Measurements from ENCODE around the gene G0S2. TPM values are rescaled to one million over a fixed set of nuclear protein-coding genes. Genes with fewer than 3 reads are reported as not detected.

The G0S2 gene
- total RNA-seq, result 10 to 100 TPM in 1 of 2 experiments, 1 to 10 TPM in 1; 9.4 to 10.3 TPM

GRCh38 chr1:209674957-209675564 lies at the start of gene G0S2:
Gene G0S2, plus strand, starts transcription at chr1:209675412. Its CDS starts 273 bp downstream, at chr1:209675685.
- ChIA-PET CTCF (interaction anchor here (1.2 to 1.5 kb wide), 4 partner anchors 18 to 108 kb away, joined by 3 to 4 read pairs (median 3); no protein-coding TSS in a partner anchor), POLR2A (no interaction called here)

- CTCF ChIA-PET, result no interaction called here
- POLR2A ChIA-PET, result no interaction called here
These were observed 49.4 kb upstream of the G0S2 start for GRCh38 chr1:209625791-209626285.

GRCh38 chr1:209626346-209627026 lies 48.7 kb upstream of the G0S2 start:
- ChIA-PET CTCF (interaction anchor here (1.1 kb wide), 2 partner anchors 23 to 67 kb away, joined by 4 to 5 read pairs; no protein-coding TSS in a partner anchor), POLR2A (no interaction called here)

DNA sequence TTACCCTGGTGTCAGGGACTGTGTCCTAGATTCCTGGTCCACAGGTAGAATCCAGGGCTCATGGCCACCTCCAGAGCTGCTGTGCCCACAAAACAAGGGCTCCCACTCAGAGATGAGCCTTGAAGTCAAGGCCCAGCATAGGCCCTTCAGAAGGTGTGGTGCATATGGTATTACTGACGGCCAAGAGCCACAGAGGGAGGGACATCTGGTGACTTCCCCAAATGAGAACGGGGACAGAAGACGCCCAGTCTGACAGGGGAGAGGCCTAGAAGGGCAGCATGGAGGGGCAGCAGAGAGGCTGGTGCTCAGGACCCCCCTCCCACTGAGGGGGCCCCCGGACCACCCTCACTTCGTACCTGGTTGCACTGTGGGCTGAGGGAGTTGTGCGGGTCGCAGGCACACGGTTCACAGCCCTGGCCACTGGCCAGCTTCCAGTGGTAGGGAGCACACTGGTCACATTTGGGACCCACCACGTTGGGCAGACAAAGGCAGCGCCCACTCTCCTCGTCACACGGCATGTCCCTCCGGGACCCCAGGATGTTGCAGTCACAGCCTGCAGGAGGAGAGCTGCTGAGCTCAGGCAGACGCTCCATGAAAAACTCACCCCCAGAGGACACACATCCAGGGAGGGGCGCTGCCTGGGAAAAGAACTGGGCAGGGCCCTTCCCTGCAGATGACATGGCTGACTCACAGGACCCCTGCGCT lies 48.0 kb upstream of the G0S2 start:
- CTCF ChIA-PET, result interaction anchor here (0.6 to 2.1 kb wide), 18 partner anchors 8 to 830 kb away, joined by 3 to 13 read pairs (median 4); no protein-coding TSS in a partner anchor
- POLR2A ChIA-PET, result no interaction called here

DNA sequence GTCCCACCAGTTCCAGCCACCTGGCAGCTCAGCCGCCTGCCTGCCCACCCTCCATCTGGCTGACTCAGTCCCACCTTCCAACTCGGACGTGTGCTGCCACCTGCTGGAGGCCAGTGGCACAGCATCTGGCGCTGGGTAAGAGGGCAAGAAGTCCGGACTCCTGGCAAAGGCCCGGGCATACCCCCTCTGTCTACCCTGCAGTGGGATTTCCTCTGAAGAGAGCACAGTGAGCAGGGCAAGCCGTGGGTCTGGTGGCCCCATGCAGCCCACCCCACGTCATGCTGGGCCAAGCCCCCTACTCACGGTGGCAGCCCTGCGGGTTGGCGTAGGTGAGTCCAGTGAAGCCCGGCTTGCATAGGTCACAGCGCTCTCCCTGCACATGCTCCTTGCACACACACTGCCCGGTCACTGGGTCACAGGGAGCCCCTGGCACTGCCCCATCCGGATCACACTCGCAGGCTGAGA lies 47.4 kb upstream of the G0S2 start:
- CTCF ChIA-PET, result interaction anchor here (0.6 to 2.1 kb wide), 19 partner anchors 9 to 830 kb away, joined by 3 to 13 read pairs (median 4); no protein-coding TSS in a partner anchor
- POLR2A ChIA-PET, result no interaction called here

DNA sequence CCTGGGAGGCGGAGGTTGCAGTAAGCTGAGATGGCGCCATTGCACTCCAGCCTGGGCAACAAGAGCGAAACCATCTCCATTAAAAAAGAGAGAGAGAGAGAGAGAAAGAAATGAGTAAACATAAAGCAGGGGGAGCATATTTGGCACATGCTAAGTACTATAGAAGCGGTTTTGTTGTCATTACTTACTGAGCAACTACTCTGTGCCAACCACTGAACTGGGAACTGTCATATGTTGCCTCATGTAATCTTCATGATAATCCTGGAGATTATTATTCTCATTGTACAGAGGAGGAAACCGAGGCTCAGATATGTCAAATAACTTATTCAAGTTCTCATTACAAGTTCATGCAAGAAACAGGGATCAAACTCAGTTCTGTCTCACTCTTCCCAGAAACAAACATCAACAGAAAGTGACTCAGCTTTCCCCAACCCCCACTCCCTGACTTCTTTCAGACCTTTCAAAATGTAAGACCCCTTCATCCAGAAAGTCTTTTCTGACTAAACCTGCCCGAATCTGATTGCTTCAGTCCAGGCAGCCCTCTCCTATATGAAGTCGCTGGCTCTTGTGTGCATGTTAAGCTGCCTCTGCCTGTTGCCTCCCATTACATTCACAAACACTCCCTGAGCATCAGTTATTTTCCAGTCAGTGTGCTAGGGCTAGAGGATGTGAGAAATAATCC lies 46.5 kb upstream of the G0S2 start:
- ChIA-PET POLR2A (no interaction called here), CTCF (interaction anchor here (0.6 to 2.1 kb wide), 8 partner anchors 10 to 120 kb away, joined by 3 to 13 read pairs (median 4); no protein-coding TSS in a partner anchor)

- ChIA-PET CTCF (interaction anchor here (0.6 to 1.6 kb wide), 4 partner anchors 32 to 118 kb away, joined by 3 to 6 read pairs (median 4); no protein-coding TSS in a partner anchor), POLR2A (no interaction called here)
These were observed 45.4 kb upstream of the G0S2 start for GRCh38 chr1:209629621-209630382.

DNA sequence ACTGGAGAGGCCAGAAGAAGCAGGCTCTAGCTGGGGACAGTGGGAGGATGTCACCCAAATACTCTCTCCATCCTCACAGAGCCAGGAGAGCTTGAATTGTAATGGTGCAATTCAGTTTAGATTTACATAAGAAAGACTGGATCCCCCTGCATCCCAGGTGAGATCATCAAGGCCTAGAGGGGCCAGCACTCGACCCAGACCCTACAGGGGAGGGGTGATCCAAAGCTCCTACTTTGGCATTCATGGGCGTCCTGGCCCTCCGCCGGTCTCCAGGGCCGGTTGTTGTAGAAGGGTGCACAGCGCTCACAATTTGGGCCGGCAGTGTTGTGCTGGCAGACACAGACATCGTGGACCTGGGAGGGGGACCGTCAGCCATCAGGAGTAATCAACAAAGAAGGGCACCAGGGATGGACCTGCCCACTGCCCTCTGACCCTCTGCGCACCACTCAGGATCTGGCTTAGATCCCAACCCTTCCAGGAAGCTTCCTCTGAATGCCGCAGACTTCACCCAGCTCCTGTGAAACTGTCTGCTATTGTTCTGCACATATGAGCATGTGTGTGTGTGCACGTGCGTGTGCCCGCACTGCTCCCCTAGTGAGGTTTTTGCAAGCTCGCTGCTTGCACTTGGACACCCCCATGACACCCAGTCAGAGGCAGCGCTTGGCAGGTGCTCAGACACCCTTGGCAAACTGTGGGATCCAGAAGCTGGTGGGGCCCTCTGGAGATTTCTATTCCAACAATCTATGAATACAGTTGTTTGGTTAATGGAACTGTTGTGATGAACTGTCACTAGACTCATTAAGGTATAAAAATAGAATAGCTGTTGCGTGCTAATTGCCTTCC lies 44.6 kb upstream of the G0S2 start:
- CTCF ChIA-PET, result interaction anchor here (0.7 to 1.2 kb wide), 3 partner anchors 19 to 118 kb away, joined by 4 read pairs; no protein-coding TSS in a partner anchor

DNA sequence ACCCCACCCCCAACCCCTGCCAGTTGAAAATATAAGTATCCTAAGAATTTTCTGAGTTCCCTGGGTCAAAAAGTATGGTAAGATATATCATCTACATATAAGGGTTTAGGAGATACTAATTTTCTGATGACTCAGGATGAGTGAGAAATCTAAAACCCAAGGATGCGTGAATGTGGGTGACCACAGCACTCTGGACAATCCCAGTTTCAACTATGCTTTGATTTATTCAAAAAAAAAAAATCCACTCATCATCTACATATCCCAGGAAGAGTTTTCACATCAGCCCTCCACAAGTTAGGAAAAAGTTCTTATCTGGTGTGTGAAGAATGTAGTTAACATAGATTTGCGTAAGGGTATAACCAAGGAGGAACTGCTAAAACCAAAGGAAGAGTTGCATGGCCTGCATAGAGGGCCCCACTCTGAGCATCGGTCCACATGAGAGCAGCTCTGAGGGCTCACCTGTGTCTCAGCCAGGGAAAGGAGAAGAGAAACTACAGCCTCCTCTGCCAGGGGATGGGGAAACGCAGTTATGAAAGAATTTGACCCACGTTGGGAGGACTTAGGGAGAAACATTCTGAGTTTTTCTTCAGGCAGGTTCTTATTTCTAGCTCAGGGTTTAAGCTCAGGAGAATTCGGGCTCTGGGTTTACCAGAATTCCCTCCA lies 41.7 kb upstream of the G0S2 start:
- CTCF ChIA-PET, result interaction anchor here (1.2 kb wide), 1 partner anchor 67 kb away, joined by 4 read pairs; no protein-coding TSS in a partner anchor
- POLR2A ChIA-PET, result no interaction called here

More for the DNA sequence above, 44.6 kb upstream of the G0S2 start:
- POLR2A ChIA-PET, result no interaction called here

GRCh38 chr1:209634005-209634737 lies 41.0 kb upstream of the G0S2 start:
- ChIA-PET POLR2A (no interaction called here), CTCF (interaction anchor here (1.2 kb wide), 1 partner anchor 67 kb away, joined by 4 read pairs; no protein-coding TSS in a partner anchor)

DNA sequence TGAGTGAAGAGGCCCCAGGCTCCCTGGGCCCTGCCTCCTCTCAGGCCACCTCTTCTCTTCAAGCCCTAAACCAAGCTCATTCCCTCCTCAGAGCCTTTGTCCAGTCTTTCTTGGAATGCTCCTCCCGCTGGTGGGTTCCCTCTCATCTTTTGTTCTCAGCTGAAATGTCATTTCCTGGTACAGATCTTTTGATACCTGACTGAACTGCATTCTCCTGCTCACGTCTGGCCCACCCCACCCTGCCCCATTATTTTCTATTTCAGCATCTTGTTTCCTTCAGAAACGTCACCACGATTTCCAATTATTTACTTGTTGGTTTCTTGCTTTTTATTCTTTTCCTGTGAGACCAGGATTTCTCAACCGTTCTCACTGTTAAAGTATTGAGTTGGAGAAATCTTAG lies 39.4 kb upstream of the G0S2 start:
- POLR2A ChIA-PET, result no interaction called here
- CTCF ChIA-PET, result no interaction called here

- ChIA-PET CTCF (interaction anchor here (1.4 kb wide), 1 partner anchor 64 kb away, joined by 3 read pairs; no protein-coding TSS in a partner anchor), POLR2A (no interaction called here)
These were observed 33.4 kb upstream of the G0S2 start for GRCh38 chr1:209641832-209642172.

- POLR2A ChIA-PET, result no interaction called here
- CTCF ChIA-PET, result interaction anchor here (1.1 kb wide), 1 partner anchor 15 kb away, joined by 3 read pairs; no protein-coding TSS in a partner anchor
These were observed 32.4 kb upstream of the G0S2 start for GRCh38 chr1:209642816-209643215.

DNA sequence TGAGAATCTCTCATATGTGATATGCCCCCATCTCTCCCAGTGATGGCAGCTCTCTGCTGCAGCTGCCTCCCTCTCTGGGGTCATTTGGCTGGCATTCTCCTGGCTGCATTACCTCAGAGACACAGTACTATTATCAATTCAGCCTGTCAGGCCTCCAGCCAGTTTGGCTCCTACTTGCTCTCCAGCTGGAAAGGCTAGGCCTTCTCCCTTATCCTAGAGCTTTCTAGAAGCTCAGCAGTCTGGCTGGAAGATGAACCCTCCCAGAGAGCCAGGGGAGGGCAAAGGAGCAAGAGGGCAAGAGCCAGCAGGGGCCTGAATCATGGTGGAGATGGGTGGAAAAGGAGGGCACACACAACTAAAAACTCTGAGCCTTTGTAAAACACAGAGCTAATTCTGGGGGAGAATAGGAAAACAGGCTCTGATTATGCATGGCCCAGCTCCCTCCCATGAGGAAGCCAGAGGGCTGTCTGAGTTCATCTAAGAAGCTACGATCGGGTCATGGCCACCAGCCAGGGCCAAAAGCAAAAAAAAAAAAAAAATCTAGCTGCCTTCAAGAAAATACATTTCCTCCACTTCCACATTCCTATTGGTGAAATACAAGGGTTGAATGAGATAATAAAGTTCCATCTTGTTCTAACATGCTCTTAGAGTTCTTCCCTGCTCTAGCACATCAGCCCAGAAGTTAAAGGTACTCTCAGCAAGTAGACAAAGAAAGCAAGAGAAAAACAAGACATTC lies 31.8 kb upstream of the G0S2 start:
- POLR2A ChIA-PET, result no interaction called here
- CTCF ChIA-PET, result interaction anchor here (0.7 to 1.1 kb wide), 2 partner anchors 16 to 114 kb away, joined by 3 read pairs; no protein-coding TSS in a partner anchor

DNA sequence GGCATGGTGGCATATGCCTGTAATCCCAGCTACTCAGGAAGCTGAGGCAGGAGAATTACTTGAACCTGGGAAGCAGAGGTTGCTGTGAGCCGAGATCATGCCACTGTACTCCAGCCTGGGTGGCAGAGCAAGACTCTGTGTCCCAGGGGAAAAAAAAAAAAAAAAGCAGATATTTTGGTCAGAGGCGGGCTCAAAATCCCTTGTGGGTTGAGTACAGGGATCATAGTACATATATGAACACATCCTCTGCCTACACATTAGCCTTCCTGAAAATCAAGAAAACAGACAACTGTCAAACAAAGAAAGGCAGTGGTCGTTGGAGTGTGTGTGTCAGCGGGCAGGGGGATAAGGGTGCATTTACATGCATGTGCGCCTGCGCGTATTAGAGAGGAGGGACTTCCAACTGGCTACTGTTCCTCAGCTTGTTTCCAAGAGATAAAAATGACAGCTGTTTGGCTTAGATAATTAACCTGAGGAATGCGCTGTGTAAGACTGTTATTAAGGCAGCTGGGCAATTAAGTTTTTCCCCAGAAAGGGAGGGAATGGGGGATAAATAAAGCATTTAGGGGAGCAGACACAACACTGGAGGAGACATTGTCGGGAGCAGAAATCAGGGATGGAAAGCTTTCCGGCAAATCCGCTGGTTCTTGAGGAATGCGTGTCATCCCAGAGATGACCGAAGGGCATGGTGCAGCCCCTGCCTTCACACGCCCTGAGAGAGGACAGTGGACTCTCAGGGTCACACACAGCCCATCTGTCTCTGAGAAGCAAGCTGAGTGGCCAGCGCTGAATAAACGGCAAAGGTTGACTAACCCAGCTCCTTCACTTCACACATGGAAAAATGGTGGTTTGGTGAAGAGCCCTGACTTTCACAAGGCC lies 29.4 kb upstream of the G0S2 start:
- CTCF ChIA-PET, result interaction anchor here (0.8 to 1.5 kb wide), 3 partner anchors 37 to 101 kb away, joined by 3 to 5 read pairs (median 3); no protein-coding TSS in a partner anchor
- POLR2A ChIA-PET, result no interaction called here

All from activated CD8-positive, alpha-beta memory T cell treated with anti-CD3 and anti-CD28 coated beads for 36 hours (primary cell).